NCI-H446 (cell line): ENCODE results near the gene UBL5.

Source experiments
- DNase-seq, 2 experiments: peaks; one replicate each; lab custom pipeline; 2025; lab: John Stamatoyannopoulos, UW

UBL5 gene

DNA sequence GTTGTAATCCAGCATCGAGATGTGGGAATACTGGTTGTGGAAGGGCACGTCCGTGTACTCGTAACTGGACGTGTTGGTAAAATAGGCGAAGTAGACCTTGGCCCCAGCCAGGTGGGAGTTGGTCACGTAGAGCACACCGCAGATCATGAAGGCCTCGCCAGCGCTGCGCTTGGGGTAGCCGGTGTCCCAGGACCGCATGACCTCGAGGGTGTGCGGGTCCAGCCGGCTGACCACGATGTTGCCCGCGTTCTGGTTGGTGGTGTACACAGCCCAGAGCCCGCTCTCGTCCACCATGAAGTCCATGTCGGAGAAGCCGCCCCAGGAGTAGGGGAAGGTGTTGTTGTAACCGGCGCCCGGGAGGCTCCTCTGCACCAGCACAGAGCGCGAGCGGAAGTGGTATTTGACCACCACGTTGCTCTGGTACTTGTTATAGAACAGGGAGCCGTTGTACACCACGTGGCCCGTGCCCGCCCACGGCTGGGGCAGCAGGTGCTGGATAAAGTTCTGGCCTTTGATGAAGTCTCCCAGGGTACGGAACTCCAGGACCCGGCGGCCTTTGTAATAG lies 26.6 kb downstream of the UBL5 start:
- DNase-seq: no peak

DNA sequence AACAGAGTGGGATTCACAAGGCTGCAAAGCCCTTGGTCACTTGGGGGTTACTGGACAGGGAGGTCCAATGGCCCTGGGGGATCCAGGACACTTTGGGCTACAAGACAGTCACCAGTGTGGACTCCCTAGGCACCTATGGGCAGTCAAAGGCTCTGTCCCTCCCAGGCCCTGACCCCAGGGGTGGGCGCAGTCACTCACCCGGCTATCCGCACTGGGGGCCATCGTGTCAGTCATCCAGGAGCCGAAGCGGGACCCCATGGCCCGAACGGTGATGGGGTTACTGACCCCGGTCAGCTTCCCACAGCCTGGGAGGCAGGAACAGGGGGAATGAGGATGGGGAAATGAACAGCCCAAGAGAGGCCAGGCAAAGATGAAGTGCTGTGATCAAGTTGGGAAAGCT lies 28.9 kb downstream of the UBL5 start:
- DNase-seq: no peak

DNA sequence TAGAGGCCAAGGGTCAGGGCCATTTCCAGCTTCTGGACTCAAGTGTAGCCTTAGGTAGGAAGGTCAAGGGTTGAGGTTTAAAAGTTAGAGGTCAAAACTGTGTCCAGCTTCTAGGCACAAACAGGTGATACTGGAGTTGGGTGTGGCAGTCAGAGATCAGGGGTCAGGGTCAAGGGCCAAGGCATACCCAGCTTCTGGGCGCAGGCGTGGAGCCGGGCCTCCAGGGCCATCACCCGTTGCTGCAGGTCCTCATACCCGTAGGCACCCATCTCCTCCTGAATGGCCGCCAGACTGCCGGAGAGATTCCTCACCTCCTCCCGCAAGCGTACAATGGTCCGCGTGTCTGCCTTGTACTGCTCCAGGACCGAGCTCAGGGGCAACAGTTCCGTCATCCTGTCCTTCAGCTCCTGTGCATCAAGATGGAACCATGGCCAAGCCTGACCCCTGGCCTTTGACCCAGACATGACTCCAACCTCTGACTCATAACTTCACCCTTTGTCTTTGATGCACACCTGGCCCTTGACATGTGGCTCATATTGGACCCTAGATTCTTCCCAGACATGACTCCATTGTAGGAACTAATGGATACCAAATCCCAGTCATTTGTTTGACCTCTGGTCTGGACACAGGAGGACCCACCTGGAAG lies 29.5 kb downstream of the UBL5 start:
- no peak for DNase-seq

DNA sequence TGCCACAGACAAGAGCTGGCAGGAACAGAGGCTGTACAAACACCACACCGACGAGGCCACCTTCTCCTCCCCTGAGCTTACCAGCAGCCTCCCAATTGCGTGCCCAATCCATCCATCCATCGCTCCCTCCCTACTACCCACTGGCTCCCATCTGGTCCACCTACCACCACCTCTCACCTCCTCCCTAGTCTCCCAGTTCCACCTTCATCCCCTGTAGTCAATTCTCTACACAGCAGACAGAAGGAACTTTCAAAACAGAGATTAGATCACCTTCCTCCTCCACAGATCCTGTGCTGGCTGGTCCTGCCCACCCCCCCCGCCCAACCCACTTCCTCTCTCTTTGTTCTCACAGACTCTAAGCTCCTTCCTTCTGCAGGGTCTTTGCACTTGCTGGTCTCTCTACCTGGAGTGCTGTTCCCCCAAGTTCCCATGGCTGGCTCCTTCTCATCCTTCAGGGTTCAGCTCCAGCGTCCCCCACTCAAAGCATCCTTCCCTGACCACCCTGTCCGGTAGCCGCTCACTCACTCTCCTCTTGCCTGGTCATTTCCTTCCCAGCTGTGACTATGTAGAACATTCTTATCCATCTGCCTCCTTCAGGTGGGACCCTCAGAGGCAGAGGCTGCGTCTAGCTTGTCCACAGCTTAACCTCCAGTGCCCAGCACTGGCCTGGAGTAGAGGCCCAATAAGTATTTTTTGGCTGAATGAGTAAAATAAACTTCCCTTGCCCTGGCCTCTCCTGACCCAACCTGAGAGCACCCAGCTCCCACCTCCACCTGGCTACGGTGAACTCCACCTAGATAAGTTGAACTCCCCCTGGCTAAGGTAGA lies 30.4 kb downstream of the UBL5 start:
- DNase-seq: no peak

DNA sequence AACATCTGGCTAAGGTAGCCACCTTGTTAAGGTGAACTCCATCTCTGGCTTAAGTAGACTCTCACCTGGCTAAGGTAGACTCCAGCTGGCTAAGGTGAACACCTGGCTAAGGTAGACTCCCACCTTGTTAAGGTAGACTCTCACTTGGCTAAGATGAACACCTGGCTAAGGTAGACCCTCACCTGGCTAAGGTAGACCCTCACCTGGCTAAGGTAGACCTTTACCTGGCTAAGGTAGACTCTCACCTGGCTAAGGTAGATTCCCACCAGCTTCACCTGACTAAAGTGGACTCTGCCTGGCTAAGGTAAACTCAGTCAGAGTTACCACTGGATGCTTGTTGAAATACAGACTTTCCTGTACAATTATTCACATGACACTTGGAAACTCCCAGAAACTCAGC lies 31.0 kb downstream of the UBL5 start:
- no peak for DNase-seq

DNA sequence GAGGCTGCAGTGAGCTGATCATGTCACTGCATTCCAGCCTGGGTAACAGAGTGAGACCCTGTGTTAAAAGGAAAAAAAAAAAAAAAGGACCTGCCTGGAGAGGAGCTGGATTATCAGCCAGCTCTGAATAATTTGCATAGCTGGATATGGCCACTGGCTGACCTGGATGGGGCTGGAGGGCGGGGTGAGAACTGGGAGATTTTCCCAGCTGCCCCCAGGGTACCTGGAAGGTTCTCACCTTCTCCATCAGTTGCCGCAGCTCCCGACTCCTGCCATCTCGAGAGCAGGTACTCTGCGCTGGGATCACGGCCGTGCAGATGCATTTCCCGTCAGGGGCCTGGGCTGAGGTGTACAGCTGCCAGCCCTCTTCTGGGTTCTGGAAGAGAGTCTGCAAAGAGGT lies 32.7 kb downstream of the UBL5 start:
- no peak for DNase-seq

DNA sequence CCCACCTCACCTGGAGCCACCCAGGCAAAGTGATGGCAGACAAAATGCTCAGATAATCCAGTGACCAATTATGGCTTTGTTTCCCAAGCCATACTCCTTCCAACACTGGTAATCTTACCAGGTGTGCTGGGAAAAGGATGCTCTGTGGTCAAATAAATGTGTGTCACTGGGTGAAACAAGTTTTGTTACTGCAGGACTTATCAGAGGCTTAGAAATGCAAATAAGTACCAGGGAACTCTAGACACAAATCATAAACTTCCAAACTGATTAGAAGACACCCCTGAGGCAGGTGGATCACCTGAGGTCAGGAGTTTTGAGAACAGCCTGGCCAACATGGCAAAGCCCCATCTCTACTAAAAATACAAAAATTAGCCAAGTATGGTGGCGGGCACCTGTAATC lies 33.8 kb downstream of the UBL5 start:
- DNase-seq: no peak

DNA sequence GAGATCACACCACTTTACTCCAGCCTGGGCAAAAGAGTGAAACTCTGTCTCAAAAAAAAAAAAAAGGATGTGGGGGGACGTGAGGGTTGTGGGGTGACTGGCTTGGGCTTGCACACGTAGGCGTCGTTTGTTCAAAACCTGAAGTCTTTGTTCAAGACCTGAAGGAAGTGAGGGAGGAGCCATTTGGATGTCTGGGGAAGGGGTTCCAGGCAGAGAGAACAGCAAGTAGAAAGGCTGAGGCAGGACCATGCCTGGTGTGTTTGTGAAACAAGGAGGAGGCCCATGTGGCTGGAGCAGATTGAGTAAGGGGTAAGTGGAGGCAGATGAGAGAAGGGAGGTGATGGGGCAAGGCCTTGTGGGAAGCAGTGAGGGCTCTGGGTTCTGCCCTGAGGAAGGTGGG lies 35.2 kb downstream of the UBL5 start:
- DNase-seq: no peak

DNA sequence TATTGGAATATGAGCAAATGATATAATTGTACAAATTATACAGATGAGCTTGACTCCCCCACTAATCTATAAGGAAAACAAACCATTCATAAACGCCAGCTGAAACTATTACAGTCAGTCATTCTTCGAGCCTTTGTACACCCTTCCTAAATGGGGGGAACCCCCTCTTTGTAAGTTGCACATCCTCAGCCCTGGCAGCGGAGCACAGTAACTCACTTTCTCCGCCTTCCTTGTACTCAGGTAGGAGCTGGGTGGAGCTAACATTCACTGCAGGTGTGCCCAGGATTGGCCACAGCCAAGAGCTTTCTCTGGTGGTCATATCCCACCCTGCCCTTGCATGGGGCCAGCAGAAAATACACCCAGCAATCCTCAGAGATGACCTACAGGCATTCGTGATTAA lies 36.0 kb downstream of the UBL5 start:
- no peak for DNase-seq

DNA sequence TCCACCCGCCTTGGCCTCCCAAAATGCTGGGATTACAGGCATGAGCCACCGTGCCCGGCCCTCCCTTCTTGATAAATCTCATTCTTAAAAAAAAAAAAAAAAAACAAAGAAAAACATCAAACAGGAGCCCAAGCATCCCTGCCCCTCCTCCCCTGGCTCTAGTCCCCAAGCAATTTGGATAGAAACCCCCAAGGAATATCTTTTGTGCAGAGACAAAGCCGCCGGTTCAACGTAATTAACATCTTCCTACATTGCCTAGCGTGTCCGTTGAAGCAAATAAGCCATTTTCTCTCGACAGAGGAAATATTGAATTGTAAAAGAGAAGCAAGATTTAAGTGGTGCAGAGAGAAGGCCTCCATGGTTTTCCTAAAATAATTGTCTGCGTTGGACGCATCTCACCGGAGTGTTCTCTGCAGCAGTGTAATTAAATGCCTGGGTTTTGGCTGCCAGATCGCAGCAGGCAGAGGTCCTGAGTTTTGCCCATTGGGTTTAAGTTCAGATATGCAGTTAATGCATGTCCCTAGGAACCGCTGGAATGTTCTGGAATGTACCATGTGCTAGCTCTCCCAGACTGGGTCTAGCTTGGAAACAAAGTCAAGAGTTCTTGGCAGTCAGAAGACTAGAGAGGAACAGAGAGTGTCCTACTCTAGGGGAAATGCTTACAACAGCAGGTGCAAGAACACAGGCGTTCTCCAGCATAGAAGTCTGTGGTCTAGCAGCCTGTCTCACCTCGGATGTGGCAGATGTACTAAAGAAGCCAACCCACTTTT lies 38.2 kb downstream of the UBL5 start:
- DNase-seq: no peak

DNA sequence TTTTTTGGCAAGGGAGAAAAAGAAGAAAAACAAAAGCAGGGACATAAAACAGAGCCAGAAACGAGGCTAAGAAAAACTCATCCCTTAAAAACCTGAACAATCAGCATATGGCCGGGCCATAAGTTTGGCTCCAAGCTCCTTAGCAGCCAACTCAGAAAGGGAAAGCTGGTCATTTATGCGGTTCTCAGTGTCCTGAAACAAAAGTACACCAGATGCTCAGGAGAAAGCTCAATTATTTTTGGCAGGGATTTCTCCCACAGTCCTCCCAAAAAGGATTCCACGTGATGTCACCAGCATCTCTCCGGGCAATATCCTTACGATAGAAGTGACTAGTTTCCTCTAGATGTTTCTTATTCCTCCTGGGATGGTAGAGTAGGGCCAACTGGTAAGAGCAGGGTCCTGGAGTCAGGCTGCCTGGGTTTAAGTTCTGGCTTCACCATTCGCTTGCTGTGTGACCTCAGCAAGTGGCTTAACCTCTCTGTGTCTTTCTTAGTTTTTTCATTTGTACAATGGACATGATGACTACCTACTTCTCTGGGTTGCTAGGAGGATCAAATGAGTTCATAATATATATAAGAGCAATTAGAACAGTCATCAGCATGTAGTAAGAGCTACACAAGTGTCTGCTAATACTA lies 41.4 kb downstream of the UBL5 start:
- DNase-seq: peak in 1 of 2 experiments; percentile 85

DNA sequence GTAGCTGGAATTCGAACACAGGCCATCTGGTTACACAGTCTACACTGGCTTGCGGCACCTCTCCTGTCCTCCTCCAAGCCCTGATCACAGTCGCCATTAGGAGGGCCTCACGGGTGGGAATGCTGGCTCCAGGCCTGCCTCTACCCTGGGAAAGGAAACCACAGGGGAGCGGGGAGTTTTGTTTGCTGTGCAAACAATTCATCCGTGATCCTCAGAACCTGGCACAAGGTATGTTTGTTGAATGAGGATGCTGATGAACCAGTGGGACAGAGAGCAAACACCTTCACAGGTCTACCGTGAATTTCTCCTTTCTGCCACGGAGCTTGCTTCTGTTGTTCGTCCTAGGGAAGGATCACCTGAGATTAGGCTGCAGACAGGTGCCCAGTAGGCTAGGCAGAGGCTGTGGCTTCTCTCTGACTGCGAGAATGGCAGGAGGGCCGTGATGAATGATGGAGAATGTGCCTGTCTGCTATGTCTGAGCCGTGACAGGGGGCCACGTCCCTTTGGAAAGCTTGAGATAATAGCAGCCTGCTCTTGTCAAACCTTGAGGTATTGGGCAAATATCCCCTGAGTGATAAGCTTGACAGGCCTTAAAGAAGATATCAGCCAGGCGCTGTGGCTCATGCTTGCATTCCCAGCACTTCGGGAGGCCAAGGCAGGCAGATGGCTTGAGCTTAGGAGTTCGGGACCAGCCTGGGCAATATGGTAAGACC lies 44.1 kb downstream of the UBL5 start:
- no peak for DNase-seq

DNA sequence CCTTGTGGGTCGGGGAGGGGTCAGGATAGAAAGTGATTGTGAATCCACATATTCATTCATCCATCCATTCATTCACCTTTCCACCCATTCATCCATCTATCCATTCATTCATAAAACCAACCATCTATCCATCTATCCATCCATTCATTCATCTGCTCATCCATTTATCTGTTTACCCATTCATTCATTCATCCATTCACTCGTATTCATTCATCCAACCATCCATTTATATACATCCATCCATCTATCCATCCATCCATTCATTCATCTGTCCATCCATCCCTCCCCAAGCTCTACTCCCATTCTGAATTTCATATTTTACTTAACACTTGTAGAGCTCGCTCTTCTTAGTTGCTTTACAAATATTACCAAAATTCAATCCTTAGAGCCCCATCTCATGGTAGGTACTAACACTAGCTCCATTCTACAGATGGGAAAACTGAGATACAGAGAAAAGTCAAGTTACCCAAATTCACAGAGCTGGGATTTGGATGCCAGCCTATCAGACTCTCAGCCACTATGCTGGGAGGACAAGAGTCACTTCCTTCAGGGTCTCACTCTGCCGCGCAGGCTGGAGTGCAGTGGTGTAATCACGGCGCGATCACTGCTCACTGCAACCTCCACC lies 45.0 kb downstream of the UBL5 start:
- no peak for DNase-seq

DNA sequence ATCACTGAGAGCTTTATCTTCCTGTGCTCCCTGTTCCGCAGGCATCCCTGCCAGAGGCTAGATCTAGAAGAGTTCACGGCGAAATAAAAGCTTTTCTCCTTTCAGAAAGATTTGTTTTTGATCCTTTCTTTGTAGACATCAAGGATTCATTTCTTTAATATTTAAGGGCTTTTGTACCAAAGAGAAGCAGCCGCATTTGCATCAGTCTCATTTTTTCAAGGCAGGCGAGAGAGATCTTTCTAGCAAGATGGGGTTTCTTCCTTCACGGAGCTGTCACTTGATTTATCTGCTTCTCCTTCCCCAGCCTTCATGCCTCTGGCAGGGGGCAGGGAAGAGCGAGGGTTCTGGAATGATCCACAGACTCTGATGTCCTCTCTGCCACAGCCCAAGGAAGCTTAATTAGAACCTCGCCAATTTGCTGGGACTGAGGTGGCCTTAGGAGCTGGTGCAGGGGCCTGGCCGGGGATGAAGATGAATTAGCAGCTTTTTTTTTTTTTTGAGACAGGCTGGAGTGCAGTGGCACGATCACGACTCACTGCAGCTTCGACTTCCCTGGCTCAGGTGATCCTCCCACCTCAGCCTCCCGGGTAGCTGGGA lies 47.4 kb downstream of the UBL5 start:
- no peak for DNase-seq

DNA sequence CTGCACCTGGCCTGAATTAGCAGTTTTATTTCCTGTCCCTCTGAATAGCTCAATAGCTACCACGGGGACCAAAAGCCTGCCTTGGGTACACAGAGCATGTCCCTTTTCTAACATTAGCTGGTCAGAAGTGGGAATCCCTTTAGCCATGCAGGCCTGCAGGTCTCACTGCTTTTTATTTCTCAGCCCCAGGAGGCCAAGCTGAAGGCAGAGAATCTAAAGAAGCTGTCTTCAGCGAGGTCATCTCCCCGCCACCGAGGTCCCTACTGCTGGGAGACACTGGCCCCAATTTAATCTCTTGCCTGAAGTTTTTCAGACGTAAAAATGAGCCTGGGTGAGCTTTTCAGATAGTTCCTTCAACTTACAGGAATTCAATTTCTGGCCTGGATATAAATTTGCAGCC lies 48.1 kb downstream of the UBL5 start:
- DNase-seq: no peak

DNA sequence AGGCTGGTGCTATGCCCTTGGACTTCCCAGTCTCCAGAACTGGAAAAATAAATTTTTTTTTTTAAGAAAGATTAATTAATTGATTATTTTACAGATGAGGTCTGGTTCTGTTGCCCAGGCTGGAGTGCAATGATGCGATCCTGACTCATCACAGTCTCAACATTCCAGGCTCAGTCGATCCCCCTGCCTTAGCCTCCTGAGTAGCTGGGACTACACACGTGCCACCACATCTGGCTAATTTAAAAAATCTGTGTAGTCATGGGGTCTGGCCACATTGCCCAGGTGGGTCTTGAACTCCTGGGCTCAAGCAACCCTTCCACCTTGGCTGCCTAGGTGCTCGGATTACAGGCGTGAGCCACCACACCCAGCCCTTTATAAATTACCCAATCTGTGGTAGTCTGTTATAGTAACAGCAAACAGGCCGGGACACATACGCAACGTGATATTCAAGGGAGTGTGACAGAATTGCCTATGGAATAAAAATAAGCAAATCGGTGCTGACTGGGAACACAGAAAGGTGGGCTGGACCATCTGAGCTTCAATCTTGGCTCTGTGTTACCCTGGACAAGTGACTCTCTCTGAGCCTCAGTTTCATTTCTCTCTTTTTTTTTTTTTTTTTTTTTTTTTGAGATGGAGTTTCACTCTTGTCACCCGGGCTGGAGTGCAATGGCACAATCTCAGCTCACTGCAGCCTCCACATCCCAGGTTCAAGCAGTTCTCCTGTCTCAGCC lies 50.2 kb downstream of the UBL5 start:
- DNase-seq: no peak

DNA sequence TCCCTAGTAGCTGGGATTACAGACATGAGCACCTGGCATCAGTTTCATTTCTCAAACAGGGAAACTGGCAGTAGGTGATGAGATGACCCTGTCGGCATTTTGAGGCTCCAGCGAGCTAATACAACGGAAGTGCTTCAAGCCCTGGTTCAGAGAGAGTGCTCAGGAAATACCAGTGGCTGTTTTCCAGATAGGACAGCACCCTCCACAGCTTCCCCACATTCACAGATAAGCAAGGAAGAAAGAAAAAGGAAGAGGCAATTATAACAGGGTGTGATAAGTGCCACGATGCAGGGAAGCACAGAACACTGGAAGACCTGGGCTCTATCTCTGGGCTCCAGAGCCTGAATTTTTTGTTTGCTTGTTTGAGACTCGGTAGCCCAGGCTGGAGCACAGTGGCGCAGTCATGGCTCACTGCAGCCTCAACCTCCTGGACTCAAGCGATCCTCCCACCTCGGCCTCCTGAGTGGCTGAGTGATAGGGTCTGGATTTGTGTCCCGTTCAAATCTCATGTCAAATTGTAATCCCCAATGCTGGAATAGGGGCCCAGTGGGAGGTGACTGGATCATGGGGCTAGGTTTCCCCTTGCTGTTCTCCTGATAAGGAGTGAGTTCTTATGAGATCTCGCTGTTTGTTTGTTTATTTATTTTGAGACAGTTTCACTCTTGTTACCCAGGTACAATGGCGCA lies 50.9 kb downstream of the UBL5 start:
- DNase-seq: no peak
